Activated gamma-delta T cell treated with Interleukin-2 at 50 U/mL for 16 hours (primary cell): ENCODE data around the gene INSL3.

Experiments
- DNase-seq: peaks from one replicate; pipeline ENCODE4 v3.0.0-alpha.2; 2020

Gene INSL3

DNA sequence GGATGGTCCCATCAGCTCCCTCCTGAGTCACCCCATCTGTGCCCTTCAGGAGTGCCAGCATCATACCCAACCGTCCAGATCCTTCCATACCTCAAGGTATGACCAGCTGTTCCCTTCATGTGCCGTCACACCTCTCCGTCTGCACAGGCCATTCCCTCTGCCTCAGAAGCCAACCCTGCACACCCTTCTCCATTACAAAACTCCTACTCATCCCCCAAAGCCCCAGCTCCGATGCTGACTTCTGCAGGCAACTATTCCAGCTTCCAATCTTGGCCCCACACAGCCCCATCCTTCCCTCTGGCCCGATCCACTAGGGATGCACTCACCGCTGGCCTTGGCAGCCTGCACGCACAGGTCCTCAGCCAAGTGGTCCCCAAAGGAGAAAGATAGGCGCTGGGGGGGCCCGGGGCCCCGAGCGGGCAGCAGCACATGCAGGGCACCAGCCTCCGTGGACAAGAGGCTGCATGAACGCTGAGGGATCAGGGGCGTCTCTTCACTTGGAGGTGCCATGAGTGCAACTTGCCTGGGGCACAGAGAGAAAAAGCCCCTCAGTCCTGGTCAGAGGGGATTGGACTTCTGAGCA lies 22.7 kb upstream of the INSL3 start:
- no peak for DNase-seq

DNA sequence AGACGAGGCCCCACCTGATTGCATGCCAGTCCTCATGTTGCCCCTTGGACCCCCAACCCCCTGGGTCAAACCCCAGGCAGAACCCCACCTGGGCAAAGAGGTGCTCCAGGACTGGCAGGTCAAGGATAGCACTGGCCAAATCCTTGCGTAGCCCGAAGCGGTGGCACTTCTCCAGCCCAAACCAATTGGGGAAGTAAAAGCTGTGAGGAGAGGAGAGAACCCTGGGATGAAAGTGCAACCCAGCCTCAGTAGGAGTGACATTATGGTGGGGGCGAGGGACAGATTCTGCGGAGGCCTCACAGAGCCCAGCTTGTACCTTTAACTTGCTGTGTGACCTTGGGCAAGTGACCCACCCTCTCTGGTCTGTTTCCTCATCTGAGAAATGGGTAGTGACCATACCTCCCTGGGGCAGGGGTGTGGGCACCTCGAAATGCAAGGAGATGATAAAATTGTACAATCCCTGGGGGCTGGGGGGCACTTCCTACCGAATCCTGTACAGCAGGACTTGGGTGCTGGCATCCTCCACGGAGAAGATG lies 22.0 kb upstream of the INSL3 start:
- no peak for DNase-seq

DNA sequence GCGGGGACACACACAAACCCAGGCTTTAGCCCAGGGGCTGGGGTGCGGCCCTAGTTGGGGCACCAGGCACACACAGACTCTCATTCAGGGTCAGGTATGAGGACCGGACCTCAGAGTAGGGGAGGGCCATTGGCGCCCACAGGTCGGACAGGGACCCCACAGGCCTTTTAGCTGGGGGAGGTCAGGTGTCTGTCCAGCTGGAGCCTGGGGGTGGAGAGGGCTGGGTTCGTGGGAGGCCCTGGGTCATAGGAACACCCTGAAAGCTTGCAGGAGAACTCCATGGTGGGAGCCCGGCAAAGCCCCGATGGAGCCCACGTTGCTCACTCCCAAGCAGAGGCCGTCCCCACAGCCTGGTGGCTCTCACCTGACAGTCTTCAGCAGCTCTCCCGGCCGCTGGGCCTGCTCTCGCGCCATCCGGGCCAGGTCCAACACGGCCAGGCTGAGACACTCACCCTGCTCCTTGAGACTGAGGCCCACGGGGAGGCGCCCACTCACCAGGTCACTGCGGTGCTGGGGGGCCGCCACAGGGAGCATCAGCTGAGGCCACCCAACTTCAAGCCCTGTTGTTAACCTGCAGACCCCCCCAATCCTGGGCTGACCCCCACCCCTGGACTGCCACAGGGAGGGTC lies 21.5 kb upstream of the INSL3 start:
- DNase-seq: no peak

DNA sequence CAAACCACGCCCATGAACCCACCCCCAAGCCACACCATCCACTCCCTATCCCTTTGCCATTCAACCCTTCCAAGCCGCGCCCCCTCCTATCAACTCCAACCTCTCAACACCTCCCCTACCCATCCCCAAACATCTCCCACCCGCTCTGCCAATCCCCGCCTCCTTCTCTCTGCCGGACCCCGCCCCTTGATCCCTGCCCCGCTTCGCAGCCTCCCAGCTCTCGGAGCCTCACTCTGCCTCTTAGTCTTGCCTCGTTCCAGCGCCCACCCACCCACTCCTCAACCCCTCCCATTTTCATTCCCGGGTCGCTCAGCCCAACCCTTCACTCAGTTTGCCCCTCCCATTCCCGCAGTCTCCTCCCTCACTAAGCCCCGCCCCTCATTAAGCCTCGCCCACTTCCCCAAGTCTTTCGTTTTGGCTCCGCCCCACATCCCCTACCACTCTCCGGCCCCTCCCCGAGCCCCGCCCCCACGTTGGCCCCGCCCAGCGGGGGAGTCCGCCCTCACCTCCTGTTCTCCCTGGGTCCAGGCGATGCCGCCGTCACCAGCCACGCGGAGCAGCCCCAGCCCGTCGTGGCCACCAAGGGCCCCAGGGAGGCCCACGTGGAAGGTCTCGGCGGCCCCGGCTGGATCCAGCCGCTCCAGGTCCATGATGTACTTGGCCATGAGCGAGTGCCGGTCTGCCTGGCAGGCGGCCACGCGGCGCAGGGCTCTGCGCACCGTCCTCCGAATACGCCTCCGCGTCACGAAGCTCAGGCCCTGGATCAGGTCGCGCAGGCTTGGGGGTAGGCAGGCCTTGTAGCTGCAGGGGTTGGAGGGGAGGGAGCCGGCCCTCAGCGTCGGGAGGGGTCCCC lies 20.7 kb upstream of the INSL3 start:
- DNase-seq: no peak

DNA sequence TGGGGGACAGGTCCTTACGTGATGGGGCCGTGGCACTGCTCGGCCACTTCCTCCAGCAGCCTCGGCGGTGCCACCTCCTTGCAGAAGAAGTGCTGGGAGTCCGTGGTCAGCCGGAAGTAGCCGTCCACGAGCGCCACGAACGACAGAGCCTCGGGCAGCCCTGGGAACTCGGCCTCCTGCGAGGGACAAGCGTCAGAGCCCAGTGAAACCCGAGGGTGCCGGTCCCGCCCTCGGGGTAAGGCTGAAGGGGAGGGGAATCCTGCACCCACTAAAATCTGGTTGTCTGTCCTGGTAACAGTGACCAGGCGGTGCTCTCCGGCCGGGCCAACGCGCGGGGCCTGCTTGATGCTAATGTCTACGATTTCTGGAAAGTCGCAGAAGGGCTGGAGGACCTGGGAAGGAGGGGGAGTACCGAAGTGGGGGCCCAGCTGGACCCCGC lies 20.1 kb upstream of the INSL3 start:
- DNase-seq: no peak

DNA sequence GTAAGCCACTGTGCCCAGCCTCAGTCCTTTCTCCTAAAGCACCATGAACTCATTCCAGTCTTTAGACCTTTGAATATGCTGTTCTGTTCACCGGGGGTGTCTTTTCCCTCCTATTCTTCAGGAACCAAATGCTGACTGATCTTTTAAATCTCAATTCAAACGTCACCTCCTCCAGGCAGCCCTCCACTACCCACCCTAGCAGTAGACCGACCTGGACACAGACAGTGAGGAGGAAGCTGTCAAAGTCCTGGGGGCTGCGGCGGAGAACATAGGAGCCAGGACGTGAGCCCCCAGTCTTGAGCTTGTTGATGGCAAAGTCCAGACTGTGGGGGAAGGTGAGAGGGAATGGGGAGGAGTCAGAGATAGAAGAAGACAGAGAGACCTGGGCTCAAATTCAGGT lies 18.7 kb upstream of the INSL3 start:
- no peak for DNase-seq

DNA sequence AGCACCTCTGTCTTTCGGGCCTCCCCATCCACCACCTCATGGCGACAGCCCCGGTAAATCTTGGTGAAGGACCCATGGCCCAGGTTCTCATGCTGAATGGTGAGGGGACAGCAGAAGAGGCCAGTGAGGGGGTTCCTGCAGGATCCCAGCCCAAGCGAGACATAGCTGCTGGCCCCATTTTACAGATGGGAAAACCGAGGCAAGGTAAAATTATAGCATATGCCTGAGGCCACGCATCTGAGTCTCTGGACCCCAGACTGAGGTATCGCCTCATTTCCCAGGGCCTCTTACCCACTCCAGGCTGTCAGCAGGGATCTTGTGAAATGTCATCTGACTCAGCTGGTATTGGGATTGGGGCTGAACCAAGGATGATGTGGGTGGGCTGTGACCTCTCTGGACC lies 16.7 kb upstream of the INSL3 start:
- DNase-seq: no peak

DNA sequence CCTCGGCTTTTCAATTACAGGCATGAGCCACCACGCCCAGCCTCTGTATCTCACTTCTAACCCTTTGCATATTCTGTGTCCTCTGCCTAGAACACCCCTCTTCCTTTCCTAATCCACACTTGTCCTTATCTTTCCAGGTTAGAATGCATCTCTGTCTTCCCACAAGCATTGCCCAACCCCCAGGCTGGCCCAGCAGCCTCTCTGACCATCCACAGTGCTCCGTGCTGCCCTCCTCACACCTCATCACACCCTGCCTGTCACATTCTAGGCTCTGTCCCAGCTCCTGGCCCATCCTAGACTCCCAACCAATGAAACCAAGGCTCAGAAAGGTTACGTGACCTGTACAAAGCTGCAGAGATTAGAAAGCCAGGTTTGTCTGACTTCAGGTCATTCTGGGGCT lies 15.2 kb upstream of the INSL3 start:
- DNase-seq: no peak

DNA sequence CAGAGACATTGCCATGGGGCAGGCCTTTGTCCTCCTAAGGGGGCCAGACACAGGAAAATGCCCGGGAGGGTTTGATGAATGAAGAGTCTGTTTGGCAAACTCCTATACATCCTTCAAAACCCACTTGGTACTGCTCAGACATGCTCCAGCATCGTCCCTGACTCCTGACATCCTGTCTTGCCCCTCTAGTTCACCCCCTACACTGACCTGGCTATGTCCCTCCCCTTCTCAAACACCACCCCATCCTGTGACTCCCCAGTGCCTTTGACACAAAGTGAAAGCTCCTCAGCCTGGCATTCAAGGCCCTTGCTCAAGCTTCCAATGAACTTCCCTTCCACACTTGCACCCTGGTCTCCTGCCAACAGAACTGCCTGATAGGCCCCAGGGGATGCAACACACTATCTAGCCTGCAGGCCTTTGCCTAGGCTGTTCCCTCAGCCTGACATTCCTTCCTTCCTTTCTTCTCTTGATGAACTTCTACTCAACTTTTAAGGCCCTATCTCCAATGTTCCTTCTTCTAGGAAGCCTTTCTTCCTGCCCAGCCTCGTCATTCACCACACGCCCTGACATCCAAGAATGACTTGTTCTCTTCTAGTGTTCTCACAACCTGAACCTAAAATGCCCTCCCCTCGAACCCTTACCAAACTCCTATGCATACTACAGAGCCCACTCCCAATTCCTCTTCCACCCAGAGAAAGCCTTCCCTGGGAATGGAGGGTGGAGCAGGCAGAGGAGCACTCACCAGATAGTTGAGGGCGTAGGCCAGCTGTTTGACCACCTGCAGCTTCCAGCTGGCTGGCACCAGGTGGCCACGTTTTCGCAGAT lies 14.1 kb upstream of the INSL3 start:
- DNase-seq: no peak

DNA sequence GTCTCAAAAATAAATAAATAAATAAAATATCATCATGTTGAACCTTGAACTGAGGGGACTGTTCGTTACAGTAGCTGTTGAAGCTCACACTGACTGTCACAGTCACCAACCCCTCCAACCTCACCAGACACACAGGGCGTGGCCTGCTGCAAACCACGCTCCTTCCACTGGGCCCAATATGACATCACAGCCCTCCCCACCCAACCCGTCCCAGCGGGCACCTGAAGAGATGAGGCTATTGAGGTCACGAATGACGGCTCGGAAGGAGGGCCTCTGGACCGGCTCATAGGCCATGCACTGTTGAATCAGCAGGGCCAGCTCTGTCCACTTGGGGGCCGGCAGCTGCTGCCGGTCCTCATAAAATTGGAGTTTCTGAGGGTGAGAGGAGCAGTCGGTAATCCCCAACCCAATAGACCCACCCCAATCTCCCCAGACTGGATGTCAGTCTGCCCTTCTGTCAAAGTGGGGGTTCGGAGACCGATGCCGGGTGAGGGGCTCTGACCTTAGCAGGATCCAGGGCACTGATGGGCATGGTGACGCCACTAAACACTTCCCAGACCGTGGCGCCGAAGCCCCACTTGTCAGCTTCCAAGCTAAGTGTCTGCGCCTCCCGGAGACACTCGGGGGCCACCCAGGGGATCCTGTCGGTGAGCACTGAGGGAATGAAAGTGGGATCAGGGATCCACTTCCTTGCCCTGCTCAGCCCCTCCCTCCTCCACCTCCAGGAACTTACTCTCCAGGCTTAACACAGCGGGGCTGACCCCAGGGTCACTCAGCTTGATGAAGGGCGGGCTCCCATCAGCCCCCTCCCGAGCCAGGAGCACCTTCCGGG lies 13.2 kb upstream of the INSL3 start:
- DNase-seq: no peak

DNA sequence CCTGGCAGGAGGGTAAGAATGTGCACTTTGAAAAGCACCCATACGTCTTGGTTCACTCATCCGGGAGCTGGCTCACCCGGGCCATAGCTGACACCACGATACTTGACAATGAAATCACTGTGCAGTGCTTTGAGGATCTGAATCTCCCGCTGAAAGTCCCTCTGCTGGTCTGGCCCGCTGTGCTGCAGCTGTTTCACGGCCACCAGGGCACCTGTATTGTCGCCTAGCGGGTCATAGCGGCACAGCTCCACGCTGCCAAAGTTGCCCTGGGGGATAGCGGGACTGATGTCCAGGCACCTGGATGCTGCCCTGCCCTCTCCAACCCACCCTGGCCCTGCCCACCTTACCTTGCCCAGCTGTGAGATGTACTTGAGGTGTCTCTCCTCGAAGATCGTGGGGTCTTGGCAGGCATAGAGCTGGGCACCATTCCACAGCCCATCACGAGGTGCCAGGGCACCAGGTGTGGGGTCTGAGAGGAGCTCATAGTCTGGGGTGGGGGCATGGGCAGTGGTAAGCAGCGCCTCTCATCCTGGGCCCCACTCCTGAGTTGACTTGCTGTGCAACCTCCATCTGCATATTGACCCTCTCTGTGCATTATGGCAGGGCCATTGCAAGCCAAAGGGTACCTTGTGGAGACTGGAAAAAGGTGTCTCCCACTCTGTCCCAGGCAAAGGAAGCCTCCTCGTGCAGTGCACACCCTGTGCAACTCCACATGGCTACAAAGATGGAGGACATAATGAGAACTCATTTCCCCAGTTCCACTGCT lies 11.3 kb upstream of the INSL3 start:
- no peak for DNase-seq

DNA sequence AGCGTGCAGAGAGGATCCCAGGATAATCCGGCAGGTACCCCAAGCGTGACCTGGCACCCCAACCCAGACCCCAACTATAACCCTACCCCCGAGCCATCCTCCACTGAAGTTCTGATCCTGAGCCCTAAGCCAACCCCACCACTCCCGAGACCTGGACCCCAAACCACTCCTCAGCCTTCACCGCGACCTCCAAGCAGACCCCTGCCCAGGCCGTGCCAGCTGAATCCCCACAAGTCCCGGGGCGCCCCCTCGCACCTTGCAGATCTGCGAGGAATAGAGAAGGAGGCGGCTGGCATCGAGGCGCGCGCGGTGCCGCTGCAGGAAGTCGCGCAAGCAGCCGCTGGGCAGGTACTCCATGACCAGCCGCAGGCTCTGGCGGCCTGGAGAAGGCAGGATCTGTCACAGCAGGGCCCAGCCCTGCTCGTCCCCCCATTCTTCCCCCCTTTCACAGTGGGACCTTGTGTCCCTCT lies 10.1 kb upstream of the INSL3 start:
- no peak for DNase-seq

DNA sequence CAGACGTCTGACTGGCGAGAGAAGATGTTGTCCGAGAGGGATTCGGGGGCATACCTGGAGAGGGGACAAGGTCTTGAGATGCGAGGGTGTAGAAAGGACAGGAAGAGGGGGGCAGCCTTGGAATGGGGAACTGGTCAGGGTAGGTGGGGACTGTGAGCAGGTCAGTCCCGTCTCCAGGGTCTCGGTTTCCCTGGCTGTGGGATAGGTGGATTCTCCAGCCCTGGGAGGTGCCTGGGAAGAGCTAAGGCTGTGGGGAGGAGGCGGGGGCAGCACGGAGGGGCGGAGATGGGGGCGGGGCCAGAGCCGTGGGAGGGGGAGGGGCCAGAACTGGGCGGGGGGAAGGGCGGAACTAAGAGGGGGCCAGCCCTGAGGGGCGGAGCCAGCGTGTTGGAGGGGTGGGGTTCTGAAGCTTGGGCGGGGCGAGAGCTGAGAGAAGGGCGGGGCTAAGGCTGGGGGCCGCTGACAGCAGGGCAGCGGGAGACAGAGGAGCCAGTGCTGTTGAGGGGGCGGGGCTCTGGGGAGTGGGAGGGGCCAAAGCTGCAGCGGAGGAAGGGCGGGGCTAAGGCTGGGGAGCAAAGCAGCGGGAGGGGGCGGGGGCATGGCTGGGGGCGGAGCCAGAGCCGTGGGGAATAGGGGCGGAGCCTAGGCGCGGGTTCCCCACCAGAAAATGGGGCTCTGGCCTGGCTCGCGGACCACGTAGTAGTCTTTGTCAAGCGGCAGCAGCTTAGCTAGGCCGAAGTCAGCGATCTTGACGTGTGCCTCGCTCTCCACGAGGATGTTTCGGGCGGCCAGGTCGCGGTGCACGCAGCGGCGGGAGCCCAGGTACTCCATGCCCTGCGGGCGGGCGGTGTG lies 9.5 kb upstream of the INSL3 start:
- DNase-seq: no peak

DNA sequence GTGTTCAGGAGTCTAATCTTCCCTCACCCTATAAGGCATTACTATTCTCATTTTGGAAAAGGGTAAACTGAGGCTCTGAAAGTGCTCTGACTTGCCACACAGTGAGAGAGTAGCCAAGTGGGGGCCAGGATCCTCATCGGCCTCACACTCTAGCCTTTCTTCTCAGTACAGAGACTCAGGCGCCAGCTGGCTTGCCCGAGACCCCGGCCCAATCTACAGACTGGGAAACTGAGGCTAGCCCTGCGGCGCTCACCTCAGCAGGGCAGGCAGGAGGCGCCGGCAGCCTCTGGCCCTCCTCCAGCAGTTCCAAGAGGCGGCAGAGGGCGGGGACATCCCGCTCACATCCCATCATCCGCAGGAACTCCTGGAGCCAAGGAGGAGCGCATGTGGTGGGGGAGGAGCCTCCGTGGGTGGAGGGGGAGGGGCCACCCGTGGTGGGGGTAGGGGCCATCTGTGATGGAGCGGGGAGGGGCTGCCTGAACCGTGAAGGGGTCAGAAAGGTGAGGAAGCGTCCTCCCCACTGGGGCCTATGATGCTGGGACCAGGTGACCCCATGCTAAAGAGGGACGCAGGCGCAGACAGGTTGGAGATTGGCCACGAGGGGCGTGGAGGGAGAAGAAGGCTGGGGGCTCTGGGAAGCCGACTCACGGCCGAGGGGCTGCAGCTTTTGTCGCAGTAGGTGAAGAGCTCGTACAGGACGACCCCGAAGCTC lies 8.7 kb upstream of the INSL3 start:
- no peak for DNase-seq

DNA sequence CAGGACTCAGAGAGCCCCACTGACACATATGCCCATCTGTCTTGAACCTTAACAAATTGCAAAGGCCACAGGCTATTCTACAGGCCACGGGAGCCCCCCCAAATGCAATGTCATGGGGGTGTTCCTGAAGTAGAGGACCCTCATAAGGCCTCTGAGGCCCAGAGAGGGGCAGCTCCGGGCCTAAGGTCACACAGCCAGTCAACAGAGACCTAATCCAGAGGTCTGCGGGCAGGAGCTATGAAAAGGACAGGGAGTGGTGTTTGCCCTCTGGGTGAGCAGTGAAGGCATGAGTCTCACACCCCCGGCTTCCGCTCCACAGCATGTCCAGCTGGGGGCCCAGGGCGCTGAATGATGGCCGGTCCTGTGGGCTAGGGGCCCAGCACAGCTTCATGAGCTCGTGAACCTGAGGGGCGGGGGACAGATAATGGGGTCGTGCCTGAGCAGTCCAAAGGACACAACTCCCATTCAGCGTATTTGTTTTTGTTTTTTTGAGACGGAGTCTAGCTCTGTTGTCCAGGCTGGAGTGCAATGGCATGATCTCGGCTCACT lies 5.3 kb upstream of the INSL3 start:
- no peak for DNase-seq

DNA sequence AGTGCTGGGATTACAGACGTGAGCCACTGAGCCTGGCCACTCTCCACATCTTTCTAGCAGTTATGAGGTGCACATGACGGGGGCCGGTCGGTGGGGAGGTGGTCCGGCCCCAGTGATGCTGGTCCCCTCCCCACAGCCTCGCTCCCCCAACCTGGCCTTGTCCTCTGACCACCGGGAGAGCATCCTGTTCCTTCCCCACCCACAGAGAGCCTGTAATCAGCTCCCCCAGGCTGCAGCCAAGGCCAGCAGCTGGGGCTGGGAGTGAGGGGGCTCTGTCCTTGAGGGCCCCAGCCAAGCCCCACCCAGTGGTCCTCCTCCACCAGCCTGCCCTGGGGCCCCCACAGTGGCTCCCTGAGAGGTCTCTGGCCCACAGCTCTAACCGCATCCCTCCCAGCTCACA lies 3.0 kb upstream of the INSL3 start:
- DNase-seq: no peak

DNA sequence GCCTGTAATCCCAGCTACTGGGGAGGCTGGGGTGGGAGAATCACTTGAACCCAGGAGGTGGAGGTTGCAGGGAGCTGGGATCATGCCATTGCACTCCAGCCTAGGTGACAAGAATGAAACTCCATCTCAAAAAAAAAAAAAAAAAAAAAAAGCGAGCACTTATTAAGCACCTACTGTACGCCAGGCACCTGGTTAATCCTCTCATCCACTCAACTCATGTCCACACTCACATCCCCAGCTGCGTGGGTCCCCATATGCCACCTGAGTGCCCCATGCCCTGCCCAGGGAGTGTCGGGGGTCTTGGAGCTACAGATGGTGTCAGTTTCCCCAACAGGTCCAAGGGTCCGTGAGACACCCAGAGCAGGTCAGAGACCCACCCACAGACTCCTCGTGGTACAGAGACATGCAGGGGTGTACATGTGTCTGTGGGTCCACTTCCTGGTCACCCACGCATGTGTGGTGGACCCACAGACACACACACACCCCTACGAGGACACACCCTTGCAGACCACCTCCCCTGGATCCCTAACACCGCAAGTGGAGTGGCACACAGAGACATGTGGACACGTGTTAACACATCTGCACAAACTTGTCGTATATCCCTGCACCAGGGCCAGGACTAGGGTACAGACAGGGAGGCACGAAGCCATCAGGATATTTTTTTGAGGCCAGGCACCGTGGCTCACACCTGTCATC lies 3.5 kb downstream of the INSL3 start:
- DNase-seq: no peak

DNA sequence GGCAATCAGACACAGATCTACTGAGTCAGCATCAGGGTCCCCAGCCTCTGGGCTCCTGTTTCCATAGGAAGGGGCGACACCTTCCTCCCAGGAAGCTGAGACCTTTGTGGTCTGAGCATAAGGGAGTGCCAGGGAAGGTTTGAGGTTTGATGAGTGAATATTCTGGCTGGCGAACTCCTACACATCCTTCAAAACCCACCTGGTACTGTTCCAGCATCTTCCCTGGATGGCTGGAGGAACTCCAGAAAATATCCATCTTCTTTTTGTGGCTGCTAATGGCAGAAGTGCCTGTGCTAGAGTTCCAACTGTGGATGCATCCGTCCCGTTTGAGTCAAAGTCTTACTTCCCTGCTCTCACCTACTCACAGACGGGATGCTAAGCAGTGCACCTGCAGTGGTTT lies 9.2 kb downstream of the INSL3 start:
- no peak for DNase-seq

DNA sequence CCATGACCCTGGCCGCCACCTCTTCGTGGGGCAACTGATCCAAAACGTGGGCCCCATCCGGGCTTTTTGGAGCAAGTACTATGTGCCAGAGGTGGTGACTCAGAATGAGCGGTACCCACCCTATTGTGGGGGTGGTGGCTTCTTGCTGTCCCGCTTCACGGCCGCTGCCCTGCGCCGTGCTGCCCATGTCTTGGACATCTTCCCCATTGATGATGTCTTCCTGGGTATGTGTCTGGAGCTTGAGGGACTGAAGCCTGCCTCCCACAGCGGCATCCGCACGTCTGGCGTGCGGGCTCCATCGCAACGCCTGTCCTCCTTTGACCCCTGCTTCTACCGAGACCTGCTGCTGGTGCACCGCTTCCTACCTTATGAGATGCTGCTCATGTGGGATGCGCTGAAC lies 9.6 kb downstream of the INSL3 start:
- no peak for DNase-seq
